GM21515 (cell line): Measurements from ENCODE around the gene LMF1.

Experiments
- ATAC-seq: cut with Tn5 transposase; IDR thresholded peaks from one replicate; pipeline ENCODE4 v1.9.1; 2021; ENCODE audit not compliant: unreplicated experiment

LMF1 gene

GRCh38 chr16:1003391-1004347 lies 32.9 kb upstream of the LMF1 start:
- ATAC-seq, result no peak

GRCh38 chr16:1002399-1003166 lies 31.8 kb upstream of the LMF1 start:
- ATAC-seq, result no peak

DNA sequence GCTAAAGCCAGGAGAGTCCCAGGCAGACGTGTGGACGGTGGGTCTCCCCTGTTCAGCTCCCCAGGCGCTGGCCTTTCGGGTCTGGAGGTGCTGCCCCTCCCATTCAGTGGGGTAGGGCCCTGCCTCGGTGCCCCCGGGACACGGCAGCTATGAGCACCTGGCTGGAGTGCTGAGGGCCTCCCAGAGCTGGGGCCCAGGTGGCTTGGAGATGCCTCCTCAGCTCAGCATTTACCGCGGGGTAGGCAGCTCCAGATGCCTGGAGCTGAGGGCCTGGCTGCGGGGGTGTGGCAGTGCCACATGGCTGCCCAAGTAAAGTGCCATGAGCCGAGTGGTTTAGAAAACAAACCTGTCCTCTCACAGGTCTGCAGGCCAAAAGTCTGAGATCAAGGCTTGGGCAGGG lies 30.3 kb upstream of the LMF1 start:
- ATAC-seq, result no peak

GRCh38 chr16:1000608-1001007 lies 29.8 kb upstream of the LMF1 start:
- ATAC-seq, result no peak

- ATAC-seq, result no peak
These were observed 28.9 kb upstream of the LMF1 start for GRCh38 chr16:999677-1000076.

DNA sequence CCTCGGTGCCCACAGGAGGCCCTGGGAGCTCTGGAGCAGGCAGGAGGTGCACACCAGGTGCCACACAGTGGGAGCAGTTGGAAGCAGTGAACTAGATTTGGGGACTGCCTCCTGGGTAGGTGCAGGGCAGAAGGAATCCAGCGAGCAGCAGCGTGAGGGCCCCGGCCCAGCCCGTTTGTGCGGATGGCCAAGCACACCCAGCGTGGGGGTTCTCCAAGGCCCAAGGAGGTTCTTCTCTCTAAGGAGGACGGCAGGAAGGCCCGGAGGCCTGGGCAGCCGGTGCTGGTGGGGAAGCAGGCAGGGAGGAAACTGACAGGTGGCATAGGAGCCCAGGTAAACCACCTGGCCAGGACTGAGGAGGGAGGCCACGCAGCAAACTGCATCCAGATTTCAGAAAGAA lies 27.8 kb upstream of the LMF1 start:
- no peak for ATAC-seq

- ATAC-seq, result no peak
These were observed 27.4 kb upstream of the LMF1 start for GRCh38 chr16:998211-998610.

DNA sequence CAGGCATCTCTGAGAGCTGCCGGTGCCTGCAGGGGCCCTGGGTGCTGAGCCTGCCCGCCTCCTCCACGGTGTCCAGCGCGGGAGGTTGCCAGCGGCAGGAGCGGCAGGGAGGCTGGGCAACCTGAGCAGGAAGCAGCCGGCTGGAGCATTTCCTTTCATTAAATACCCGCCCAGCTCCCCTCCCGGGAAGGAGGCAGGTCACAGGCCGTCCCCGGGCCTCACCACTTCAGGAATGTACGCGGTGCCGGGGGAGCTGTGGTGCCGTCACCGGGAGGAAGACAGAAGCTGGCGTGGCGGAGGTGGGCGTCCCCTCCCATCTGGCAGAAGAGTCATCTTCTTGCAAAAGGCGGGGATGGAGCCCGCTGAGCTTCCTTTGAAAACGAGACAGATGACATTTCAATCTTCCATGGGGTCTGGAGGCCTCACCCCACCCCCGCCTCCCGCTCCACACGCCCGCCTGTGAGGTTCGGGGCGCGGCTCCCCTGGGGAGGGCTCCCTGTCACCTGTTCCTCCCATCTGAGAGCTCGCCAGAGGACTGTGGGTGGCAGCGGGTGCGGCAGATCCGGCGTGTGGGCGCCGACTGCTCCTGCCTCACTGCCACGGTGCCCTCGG lies 26.8 kb upstream of the LMF1 start:
- ATAC-seq, result no peak

- ATAC-seq, result no peak
These were observed 25.9 kb upstream of the LMF1 start for GRCh38 chr16:996681-997080.

- ATAC-seq, result no peak
These were observed 25.0 kb upstream of the LMF1 start for GRCh38 chr16:995783-996182.

- ATAC-seq, result no peak
These were observed 24.3 kb upstream of the LMF1 start for GRCh38 chr16:995087-995486.

DNA sequence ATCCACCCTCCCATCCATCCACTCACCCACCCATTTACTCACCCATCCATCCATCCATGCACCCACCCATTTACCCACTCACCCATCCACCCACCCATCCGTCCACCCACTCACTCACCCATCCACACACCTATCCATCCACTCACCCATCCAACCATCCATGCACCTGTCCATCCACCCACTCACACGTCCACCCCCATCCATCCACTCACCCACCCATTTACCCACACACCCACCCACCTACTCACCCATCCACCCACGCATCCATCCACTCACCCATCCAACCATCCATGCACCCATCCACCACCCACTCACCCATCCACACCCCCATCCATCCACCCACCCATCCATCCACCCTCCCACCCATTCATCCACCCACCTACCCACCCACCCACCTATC lies 22.9 kb upstream of the LMF1 start:
- ATAC-seq, result no peak

DNA sequence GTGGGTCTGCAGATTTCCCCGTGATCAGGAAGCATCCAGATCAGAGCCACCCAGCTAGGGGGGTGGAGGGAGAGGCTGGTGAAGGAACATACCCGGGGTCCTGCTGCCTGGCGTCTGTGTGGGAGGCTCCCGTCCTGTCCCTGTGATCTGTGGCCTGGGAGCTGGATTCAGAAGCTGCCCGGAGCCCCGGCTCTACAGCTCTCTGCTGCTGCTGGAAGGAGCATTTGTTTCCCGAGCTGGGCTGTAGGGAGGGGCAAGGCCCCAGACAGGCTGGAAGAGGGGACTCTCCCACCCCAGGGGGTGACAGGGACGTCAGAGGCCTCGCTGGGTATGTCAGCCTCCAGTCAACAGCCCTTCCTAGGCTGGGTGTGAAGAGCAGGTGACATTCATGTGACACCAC lies 21.0 kb upstream of the LMF1 start:
- no peak for ATAC-seq

DNA sequence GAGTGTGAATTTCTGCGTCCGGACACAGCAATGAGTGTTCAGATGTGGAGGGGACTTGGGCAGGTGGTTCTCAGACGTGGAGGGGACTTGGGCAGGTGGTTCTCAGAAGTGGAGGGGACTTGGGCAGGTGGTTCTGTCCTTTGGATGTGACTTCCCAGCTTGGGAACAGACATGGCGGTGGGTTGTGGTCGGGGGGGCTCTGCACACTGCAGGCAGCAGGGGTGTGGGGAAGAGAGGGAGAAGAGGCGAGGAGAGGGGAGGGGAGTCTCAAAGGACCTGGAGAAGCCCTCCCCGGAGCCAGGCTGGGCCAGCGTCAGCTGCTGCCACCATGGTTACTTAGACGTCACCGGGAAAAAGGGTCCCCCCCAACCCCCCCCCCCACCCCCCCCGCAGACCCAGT lies 20.6 kb upstream of the LMF1 start:
- ATAC-seq, result no peak

DNA sequence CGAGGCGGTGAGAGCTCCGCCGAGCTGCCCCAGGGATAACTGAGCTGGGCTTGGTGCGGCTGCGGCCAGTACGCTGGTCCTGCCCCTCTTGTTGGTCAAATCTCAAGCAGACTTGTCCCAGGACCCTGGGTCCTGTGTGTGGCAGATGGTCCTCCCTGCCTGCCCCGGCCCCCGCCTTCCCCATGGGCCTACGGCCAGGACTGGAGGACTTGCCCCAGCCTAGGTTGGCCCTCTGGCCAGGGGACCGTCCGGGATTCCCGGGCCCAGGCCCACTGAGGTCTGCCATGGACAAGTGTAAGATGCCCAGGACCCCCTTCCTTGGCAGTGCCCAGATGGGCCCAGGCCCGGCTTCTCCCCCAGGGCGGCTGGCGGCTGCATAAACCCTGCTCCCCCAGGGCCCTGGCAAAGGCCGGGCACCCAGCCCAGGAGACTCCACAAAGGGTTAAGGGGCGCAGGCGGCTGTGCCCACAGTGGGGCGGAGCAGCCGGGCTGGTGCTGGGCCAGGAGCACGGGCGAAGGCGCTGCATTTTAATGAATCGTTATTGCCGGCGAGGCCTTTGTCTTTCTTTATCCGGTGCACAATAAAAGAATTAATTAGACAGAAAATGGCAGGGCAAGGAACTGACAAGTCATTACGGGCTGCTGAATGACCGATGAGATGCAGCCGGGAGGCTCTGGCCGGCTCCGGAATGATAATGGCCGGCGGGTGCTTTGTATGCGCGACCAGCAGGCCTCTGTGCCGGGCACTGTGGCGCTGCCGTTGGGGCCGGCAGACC lies 19.9 kb upstream of the LMF1 start:
- no peak for ATAC-seq

GRCh38 chr16:989354-989814 lies 18.6 kb upstream of the LMF1 start:
- ATAC-seq, result no peak

DNA sequence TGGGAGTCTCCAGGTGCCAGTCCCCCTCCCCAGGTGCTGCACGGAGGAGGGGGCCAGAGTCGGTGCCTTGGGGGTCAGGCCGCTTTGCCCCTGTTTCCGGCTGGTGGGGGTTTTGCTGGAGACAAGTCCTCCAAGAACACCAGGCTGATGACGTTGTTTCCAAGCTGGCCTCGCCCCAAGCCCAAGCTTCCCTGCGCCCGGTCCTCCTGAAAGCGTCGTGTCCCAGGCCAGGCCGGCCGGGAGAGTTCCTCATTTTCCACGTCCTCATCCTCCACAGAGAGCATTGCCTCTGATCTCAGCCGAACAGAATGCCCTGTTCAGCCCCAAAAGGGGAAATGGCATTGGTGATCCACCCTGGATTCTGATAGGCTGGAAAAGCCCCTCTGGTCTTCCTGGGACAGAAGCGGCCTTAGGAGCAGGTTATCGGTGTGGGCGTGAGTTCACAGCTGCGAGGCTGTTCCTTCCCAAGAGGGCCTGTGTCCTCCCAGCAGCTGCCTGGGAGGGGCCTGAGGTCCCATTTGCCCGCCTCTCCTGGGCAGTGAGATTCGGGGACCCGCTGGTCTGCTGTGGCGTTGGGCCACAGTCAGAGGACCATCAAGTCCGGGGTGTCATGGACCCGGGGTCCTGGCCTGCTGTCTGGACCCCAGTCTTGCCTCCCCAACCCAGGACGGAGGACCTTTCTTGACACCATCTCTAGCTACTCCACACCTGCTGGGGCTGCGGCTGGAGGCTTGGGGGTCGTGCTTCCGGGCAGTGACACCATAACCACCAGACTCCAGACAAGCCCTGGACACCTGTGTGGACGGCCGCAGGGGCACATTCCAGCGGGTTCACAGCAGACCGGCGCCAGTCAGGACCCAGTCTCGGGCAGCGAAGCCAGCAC lies 17.9 kb upstream of the LMF1 start:
- no peak for ATAC-seq

GRCh38 chr16:987906-988305 lies 17.1 kb upstream of the LMF1 start:
- no peak for ATAC-seq

DNA sequence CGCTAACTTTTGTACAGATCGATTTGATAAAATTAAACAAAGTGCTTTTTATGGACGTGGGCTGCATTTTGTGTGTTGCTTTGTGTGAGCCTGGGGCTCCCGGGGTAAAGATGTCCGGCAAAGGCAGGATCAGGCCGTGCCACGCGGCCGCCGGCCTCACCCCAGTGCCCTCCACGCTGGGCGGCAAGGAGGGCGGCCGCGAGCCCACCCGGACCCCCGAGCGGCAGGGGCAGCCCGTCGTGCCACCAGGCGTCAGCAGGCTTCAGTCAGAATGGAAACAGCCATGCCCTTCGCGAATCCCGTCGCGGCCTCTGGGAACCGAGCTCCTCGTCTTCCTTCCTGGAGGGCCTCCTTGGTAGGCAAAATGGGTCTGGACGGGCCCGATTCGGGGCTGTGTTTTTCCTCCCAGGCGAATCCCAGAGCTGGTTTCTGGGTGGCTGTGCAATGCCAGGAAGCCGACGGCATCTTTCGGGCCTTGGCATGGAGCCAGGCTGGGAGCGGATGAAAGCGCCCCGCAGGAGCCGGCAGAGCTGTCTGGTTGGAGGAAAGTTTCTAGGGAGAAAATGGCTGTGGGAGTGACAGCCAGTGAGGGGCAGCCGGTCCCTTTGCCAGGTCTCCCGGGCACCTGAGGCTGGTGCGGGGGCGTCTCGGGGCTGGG lies 16.3 kb upstream of the LMF1 start:
- no peak for ATAC-seq
